Body of pancreas (tissue), 4 donors: ENCODE data around the gene EIF3B. TPM values are rescaled to one million over a fixed set of nuclear protein-coding genes. Genes with fewer than 3 reads are reported as not detected.

Experiments used
- ATAC-seq: fragments of 150-250 bp; one replicate; pipeline ENCODE4 v1.9.1; 2016
- DNase-seq, 4 donors: peaks; one replicate each; pipeline ENCODE4 v3.0.0-alpha.2; 2019
- H3K27ac ChIP-seq, 4 donors: fragments of 200-600 bp; sonication (generic); 1 replicate in 3 of 4; 2 replicates in 1 of 4; pipeline versions ENCODE4 v1.5.1 to v1.6.1; 2016 to 2019; ENCODE audit warnings: mild to moderate bottlenecking in 1 of 4, mixed read lengths in 1 of 4, moderate library complexity in 1 of 4
- H3K27me3 ChIP-seq, 2 donors: fragments of 200-600 bp; sonication (generic); one replicate each; pipeline ENCODE4 v1.6.0; 2016; ENCODE audit warnings: mild to moderate bottlenecking in 1 of 2
- H3K36me3 ChIP-seq, 2 donors: fragments of 200-600 bp; sonication (generic); replicated peaks in 1 of 2; 2 replicates each; pipeline ENCODE4 v1.5.1; 2016; ENCODE audit warnings: low read depth in 2 of 2; ENCODE audit not compliant: insufficient read depth in 1 of 2
- H3K4me1 ChIP-seq: fragments of 200-600 bp; sonication (generic); one replicate; pipeline ENCODE4 v1.6.0; 2016
- H3K4me3 ChIP-seq, 2 donors: fragments of 200-600 bp; sonication (generic); 1 replicate in 1 of 2; 2 replicates in 1 of 2; pipeline ENCODE4 v1.5.1; 2016 to 2019
- H3K9me3 ChIP-seq, 3 donors: fragments of 200-600 bp; sonication (generic); 1 replicate in 2 of 3; 2 replicates in 1 of 3; pipeline ENCODE4 v1.5.1; 2016
- POLR2A ChIP-seq, 3 donors: fragments of 450-650 bp; IDR thresholded peaks; one replicate each; pipeline ENCODE4 v1.6.1; 2016; ENCODE audit warnings: antibody characterized with exemption in 3 of 3, mild to moderate bottlenecking in 2 of 3
- WGBS, 2 donors: methylation state at CpG; one replicate each; pipeline ENCODE4 v1.1.5; 2017; 5-methylcytosine and 5-hydroxymethylcytosine counted together
- intact Hi-C: fragments of 100-400 bp; cut with DNase I; formaldehyde crosslinking; loops from one replicate; pipeline ENCODE4 v1.15.1; 2023
- total RNA-seq, 2 donors: library from RNA; depleted of rRNA; stranded (reverse); fragments of >200 nt; gene quantifications; one replicate each; pipeline ENCODE4 v1.1.0, GENCODE V29; 2016
- TF ChIP-seq, protein P1 (sequence below), 7 experiments: fragments of 450-650 bp in 4 of 7; fragments of 200-600 bp in 3 of 7; sonication (generic) in 3 of 7; IDR thresholded peaks; one replicate each; pipeline ENCODE4 v1.5.1; 2016 to 2019; ENCODE audit warnings: antibody characterized with exemption in 7 of 7

Gene EIF3B
- total RNA-seq, 2 donors from 2014 or later, result 87.2 to 232 TPM

DNA sequence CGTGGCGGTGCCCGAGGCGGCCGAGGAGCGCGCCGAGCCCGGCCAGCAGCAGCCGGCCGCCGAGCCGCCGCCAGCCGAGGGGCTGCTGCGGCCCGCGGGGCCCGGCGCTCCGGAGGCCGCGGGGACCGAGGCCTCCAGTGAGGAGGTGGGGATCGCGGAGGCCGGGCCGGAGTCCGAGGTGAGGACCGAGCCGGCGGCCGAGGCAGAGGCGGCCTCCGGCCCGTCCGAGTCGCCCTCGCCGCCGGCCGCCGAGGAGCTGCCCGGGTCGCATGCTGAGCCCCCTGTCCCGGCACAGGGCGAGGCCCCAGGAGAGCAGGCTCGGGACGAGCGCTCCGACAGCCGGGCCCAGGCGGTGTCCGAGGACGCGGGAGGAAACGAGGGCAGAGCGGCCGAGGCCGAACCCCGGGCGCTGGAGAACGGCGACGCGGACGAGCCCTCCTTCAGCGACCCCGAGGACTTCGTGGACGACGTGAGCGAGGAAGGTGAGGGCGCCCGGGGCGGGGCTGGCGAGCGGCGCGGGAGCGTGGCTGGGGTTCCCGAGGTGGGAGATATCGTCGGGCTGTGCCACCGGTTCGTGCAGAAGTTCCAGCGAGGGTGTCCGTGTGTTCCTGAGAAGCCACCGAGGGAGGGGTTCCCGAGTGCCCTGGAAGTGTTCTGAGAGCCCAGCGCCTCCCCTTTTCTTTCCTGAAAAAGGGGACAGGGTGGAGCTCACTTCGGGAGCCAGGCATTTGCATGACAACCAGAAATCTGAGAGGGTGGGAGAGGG is 495 bp downstream of the EIF3B start:
- peak overlapping the region; percentile 82 to 99 for H3K4me3 ChIP-seq
- no peaks in the 10 kb centered on the region for H3K27me3 ChIP-seq
- intact Hi-C loops, result no loop called here
- TF ChIP-seq, protein P1, sequence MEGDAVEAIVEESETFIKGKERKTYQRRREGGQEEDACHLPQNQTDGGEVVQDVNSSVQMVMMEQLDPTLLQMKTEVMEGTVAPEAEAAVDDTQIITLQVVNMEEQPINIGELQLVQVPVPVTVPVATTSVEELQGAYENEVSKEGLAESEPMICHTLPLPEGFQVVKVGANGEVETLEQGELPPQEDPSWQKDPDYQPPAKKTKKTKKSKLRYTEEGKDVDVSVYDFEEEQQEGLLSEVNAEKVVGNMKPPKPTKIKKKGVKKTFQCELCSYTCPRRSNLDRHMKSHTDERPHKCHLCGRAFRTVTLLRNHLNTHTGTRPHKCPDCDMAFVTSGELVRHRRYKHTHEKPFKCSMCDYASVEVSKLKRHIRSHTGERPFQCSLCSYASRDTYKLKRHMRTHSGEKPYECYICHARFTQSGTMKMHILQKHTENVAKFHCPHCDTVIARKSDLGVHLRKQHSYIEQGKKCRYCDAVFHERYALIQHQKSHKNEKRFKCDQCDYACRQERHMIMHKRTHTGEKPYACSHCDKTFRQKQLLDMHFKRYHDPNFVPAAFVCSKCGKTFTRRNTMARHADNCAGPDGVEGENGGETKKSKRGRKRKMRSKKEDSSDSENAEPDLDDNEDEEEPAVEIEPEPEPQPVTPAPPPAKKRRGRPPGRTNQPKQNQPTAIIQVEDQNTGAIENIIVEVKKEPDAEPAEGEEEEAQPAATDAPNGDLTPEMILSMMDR (IDR thresholded peaks at IDR 0.05), result no peak
- no peak for TF ChIP-seq POLR2A (IDR thresholded peaks at IDR 0.05)
- H3K9me3 ChIP-seq, result no peaks in the 10 kb centered on the region
- WGBS, 2 donors, result 0% methylated on average over 12 to 81 of the region's 92 CpGs
- DNase-seq (no peak), ATAC-seq (peak; percentile 1)
- H3K27ac ChIP-seq, result peak overlapping the region; percentile 93 to 99 (median 97)
- no peaks in the 10 kb centered on the region for H3K36me3 ChIP-seq
- H3K4me1 ChIP-seq, result peaks cover 51% of the 10 kb centered on the region

DNA sequence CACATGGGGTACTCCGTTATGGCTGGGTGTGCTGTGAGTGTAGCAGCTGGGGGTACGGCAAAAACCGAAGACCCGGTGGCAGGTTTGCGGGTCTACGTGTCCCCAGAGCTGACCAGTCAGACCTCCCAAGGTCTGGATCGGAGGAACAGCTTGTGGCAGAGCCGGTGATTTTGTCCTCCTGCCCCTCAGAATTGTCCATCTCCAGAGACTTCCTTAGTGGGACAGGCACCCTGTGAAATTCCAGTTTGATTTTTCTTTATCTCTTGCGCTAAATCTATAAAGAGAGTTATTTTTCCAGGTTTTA is 1.0 kb downstream of the EIF3B start:
- DNase-seq (no peak), ATAC-seq (no peak)
- TF ChIP-seq POLR2A (IDR thresholded peaks at IDR 0.05), result no peak
- TF ChIP-seq, protein P1 (IDR thresholded peaks at IDR 0.05), result no peak
- Histone ChIP-seq H3K27me3 (no peaks in the 10 kb centered on the region), H3K4me3 (peak overlapping the region; percentile 82 to 99), H3K9me3 (no peaks in the 10 kb centered on the region), H3K36me3 (no peaks in the 10 kb centered on the region), H3K27ac (peak overlapping the region in 2 of 4 donors; percentile 98 to 99), H3K4me1 (peaks cover 56% of the 10 kb centered on the region)
- WGBS, 2 donors, result 2 to 4% methylated on average over 8 to 9 of the region's 9 CpGs
- intact Hi-C loops, result no loop called here

DNA sequence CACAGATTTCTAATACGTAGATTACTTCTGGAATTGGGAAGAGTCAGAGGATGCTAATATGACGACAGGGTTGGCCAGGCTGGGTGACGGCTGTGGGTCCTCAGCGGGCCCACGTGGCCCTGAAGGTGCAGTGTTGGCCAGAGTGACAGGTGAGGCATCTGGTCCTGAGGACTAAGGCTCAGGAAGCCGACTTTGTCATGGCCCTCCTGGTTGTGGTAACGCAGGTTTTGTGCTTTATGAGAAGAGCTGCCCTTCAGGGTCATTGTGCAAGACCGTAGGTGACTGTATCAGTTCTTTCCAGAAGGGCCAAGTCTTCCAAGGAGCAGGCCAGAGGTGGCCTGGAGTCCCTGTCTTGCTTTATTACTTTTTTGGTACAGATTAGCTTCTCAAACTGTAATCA is 2.5 kb downstream of the EIF3B start:
- peaks cover 1 to 3% of the 10 kb centered on the region in 2 donors for H3K36me3 ChIP-seq
- intact Hi-C loops, result no loop called here
- 47 to 51% methylated on average over 7 to 8 of the region's 8 CpGs for WGBS, 2 donors
- ATAC-seq, result no peak
- no peaks in the 10 kb centered on the region for H3K9me3 ChIP-seq
- peaks cover 59% of the 10 kb centered on the region for H3K4me1 ChIP-seq
- TF ChIP-seq, protein P1 (IDR thresholded peaks at IDR 0.05), result no peak
- no peak for TF ChIP-seq POLR2A (IDR thresholded peaks at IDR 0.05)
- no peak overlapping the region for H3K4me3 ChIP-seq
- no peak for DNase-seq
- no peaks in the 10 kb centered on the region for H3K27me3 ChIP-seq
- no peak overlapping the region for H3K27ac ChIP-seq

DNA sequence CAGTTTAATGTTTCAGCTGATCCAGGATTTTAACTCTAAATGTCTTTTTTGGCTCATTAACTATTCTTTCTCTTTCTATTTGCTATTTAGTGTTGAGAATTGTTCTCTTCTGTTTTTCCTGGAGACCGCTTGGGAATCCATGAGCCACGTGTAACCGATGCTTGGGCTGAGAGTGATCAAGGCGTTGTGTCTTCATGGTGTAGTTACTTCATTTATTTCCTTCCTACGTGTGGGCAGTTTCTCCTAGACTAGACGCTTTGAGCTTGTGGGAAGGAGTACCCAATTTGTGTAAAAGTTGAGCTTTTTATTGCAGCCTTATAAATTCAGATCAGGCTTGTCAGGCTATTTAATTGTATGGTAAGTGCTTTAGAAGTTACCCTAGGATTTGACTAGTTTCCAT is 2.9 kb downstream of the EIF3B start:
- no peaks in the 10 kb centered on the region for H3K9me3 ChIP-seq
- DNase-seq, result no peak
- H3K27me3 ChIP-seq, result no peaks in the 10 kb centered on the region
- TF ChIP-seq, protein P1 (IDR thresholded peaks at IDR 0.05), result no peak
- TF ChIP-seq POLR2A (IDR thresholded peaks at IDR 0.05), result no peak
- no peak overlapping the region for H3K4me3 ChIP-seq
- intact Hi-C loops, result no loop called here
- H3K27ac ChIP-seq, result no peak overlapping the region
- H3K36me3 ChIP-seq, result peaks cover 5 to 7% of the 10 kb centered on the region in 2 donors
- H3K4me1 ChIP-seq, result peaks cover 59% of the 10 kb centered on the region
- no peak for ATAC-seq
- WGBS, 2 donors, result 72 to 80% methylated on average over 6 of the region's 6 CpGs

DNA sequence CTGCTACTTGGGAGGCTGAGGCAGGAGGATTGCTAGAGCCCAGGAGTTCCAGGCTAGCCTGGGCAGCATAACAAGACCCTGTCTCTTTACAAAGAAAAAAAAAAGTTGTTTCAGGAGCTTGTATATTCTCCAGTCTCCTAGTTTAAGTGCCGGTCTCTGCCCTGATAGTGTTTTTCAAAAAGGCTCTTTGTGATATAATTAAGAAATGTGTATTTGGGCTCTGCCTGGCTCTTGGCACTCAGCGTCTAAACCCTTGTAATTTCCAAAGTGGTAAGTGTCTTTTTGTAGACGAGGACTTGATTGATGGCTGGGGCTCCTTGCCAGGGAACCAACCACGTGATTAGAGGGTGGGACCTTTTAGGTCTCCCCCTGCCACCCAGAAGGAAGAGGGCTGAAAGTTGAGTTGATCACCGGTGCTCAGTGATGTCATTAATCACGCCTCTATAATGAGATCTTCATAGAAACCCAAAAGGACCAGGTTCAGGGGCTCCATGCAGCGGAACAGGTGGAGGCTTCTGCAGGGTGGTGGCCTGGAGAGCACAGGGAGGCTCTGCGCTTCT is 4.4 kb downstream of the EIF3B start:
- Histone ChIP-seq H3K4me1 (peaks cover 53% of the 10 kb centered on the region), H3K4me3 (no peak overlapping the region), H3K27me3 (no peaks in the 10 kb centered on the region), H3K36me3 (peaks cover 13 to 20% of the 10 kb centered on the region in 2 donors), H3K9me3 (no peaks in the 10 kb centered on the region), H3K27ac (no peak overlapping the region)
- no peak for TF ChIP-seq POLR2A (IDR thresholded peaks at IDR 0.05)
- TF ChIP-seq, protein P1 (IDR thresholded peaks at IDR 0.05), result no peak
- ATAC-seq, result no peak
- intact Hi-C loops, result no loop called here
- WGBS, 2 donors, result 57 to 66% methylated on average over 7 to 8 of the region's 8 CpGs
- no peak for DNase-seq
